ENCODE measurements around the gene HIVEP3.

DNA sequence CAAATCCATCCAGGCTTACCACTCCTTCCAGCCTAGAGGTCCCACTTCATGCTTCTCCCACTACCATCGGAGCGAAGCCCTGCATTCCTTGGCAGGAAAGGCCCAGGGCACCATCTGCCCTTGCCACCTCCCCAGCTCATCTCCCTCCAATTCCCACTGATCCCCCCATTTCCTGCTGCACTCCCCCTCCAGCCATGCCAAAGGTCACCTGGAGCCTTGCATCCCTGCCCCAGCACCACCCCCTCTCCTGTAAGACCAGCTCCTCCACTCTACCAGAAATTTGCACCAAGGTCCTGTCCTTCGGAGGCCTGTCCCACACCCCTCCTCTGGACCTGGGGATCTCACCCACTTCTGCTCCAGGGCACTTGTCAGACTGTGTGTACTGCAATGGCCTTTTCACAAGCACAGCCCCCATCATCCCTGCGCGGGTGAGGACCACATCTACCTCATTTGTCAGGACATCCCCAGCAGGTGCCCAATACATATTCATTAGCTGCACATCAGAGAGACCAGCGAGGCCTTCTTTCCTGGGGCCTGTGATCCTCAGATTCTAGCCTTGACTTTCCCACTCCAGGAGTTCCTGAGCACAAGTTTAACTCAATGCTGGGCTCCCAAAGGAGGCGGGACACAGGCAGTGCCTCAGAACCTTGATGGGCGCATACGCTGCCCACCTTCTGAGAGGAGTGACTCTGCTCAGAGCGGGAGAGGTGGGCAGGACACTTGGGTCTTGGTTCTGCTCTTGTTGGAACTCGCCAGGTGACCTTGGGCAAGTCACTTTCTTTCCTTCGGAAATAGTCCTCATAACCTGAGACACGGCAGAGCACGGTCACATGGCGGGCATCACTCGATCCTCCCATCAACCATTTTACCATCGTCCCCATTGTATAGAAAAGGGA, 384.3 kb downstream of the HIVEP3 start:
- TF ChIP-seq EP300 (IDR thresholded peaks at IDR 0.05; ENCODE audit: low read depth in 2 of 2, low read length in 2 of 2) = no peak
- no peak for TF ChIP-seq EP300 (CRISPR knock-in tag; IDR thresholded peaks at IDR 0.05; ENCODE audit: borderline replicate concordance)
- TF ChIP-seq GABPA (IDR thresholded peaks at IDR 0.05; ENCODE audit: low read depth, low read length) = no peak
- TF ChIP-seq GABPA (CRISPR knock-in tag; IDR thresholded peaks at IDR 0.05; ENCODE audit: low read depth) = no peak
- TF ChIP-seq, protein P1, sequence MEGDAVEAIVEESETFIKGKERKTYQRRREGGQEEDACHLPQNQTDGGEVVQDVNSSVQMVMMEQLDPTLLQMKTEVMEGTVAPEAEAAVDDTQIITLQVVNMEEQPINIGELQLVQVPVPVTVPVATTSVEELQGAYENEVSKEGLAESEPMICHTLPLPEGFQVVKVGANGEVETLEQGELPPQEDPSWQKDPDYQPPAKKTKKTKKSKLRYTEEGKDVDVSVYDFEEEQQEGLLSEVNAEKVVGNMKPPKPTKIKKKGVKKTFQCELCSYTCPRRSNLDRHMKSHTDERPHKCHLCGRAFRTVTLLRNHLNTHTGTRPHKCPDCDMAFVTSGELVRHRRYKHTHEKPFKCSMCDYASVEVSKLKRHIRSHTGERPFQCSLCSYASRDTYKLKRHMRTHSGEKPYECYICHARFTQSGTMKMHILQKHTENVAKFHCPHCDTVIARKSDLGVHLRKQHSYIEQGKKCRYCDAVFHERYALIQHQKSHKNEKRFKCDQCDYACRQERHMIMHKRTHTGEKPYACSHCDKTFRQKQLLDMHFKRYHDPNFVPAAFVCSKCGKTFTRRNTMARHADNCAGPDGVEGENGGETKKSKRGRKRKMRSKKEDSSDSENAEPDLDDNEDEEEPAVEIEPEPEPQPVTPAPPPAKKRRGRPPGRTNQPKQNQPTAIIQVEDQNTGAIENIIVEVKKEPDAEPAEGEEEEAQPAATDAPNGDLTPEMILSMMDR (CRISPR knock-in tag; IDR thresholded peaks at IDR 0.05) = no peak
- TF ChIP-seq, protein P2, sequence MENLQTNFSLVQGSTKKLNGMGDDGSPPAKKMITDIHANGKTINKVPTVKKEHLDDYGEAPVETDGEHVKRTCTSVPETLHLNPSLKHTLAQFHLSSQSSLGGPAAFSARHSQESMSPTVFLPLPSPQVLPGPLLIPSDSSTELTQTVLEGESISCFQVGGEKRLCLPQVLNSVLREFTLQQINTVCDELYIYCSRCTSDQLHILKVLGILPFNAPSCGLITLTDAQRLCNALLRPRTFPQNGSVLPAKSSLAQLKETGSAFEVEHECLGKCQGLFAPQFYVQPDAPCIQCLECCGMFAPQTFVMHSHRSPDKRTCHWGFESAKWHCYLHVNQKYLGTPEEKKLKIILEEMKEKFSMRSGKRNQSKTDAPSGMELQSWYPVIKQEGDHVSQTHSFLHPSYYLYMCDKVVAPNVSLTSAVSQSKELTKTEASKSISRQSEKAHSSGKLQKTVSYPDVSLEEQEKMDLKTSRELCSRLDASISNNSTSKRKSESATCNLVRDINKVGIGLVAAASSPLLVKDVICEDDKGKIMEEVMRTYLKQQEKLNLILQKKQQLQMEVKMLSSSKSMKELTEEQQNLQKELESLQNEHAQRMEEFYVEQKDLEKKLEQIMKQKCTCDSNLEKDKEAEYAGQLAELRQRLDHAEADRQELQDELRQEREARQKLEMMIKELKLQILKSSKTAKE (CRISPR knock-in tag; IDR thresholded peaks at IDR 0.05; ENCODE audit: borderline replicate concordance) = no peak
- TF ChIP-seq SP4 (CRISPR knock-in tag; IDR thresholded peaks at IDR 0.05) = no peak
- TF ChIP-seq, protein P3, sequence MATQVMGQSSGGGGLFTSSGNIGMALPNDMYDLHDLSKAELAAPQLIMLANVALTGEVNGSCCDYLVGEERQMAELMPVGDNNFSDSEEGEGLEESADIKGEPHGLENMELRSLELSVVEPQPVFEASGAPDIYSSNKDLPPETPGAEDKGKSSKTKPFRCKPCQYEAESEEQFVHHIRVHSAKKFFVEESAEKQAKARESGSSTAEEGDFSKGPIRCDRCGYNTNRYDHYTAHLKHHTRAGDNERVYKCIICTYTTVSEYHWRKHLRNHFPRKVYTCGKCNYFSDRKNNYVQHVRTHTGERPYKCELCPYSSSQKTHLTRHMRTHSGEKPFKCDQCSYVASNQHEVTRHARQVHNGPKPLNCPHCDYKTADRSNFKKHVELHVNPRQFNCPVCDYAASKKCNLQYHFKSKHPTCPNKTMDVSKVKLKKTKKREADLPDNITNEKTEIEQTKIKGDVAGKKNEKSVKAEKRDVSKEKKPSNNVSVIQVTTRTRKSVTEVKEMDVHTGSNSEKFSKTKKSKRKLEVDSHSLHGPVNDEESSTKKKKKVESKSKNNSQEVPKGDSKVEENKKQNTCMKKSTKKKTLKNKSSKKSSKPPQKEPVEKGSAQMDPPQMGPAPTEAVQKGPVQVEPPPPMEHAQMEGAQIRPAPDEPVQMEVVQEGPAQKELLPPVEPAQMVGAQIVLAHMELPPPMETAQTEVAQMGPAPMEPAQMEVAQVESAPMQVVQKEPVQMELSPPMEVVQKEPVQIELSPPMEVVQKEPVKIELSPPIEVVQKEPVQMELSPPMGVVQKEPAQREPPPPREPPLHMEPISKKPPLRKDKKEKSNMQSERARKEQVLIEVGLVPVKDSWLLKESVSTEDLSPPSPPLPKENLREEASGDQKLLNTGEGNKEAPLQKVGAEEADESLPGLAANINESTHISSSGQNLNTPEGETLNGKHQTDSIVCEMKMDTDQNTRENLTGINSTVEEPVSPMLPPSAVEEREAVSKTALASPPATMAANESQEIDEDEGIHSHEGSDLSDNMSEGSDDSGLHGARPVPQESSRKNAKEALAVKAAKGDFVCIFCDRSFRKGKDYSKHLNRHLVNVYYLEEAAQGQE (IDR thresholded peaks at IDR 0.05; ENCODE audit: borderline replicate concordance in 1 of 2, low read depth in 1 of 2, low read length in 2 of 2) = no peak
- no peak for TF ChIP-seq ZNF24 (IDR thresholded peaks at IDR 0.05)
- TF ChIP-seq, protein P4, sequence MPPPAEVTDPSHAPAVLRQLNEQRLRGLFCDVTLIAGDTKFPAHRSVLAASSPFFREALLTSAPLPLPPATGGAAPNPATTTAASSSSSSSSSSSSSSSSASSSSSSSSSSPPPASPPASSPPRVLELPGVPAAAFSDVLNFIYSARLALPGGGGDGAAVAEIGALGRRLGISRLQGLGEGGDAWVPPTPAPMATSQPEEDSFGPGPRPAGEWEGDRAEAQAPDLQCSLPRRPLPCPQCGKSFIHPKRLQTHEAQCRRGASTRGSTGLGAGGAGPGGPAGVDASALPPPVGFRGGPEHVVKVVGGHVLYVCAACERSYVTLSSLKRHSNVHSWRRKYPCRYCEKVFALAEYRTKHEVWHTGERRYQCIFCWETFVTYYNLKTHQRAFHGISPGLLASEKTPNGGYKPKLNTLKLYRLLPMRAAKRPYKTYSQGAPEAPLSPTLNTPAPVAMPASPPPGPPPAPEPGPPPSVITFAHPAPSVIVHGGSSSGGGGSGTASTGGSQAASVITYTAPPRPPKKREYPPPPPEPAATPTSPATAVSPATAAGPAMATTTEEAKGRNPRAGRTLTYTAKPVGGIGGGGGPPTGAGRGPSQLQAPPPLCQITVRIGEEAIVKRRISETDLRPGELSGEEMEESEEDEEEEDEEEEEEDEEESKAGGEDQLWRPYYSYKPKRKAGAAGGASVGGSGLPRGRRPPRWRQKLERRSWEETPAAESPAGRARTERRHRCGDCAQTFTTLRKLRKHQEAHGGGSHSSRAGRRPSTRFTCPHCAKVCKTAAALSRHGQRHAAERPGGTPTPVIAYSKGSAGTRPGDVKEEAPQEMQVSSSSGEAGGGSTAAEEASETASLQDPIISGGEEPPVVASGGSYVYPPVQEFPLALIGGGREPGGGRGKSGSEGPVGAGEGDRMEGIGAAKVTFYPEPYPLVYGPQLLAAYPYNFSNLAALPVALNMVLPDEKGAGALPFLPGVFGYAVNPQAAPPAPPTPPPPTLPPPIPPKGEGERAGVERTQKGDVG (CRISPR knock-in tag; IDR thresholded peaks at IDR 0.05; ENCODE audit: borderline replicate concordance) = no peak
- no peak for TF ChIP-seq POLR2AphosphoS5 (IDR thresholded peaks at IDR 0.05; ENCODE audit: low read depth, low read length)
- no peak for TF ChIP-seq RFX5 (IDR thresholded peaks at IDR 0.05; ENCODE audit: low read depth, low read length)
- TF ChIP-seq HNRNPK (IDR thresholded peaks at IDR 0.05; ENCODE audit: low read depth, low read length, poor library complexity, severe bottlenecking) = no peak
- TF ChIP-seq TBP (CRISPR knock-in tag; IDR thresholded peaks at IDR 0.05) = no peak

Measured in HepG2 (cell line).